ENCODE results near the gene VPS11.
A peak's percentile ranks its signal among the peaks of the same experiment; 100 is the strongest.

The VPS11 gene

DNA sequence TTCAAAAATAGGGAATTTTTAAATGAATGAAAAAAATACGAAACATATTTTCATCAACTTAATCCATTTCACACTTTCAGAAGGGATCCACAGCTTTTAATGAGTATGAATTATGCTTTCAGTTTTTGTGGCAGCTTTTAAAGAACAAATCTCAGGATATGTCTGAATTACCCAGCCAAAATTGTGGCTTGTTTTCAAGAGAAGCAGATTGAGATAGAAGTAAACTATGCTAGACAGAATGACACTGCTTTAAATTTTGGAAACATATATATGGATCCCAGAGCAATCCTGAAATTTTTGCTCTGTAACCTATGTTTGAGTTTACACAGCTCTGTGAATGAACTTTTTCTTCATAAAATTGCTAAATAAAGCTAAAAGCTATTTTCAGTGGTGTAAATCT lies 51.3 kb downstream of the VPS11 start:
- DNase-seq (ENCODE audit: extremely low read depth in 1 of 2, low read depth in 1 of 2), result no peak

DNA sequence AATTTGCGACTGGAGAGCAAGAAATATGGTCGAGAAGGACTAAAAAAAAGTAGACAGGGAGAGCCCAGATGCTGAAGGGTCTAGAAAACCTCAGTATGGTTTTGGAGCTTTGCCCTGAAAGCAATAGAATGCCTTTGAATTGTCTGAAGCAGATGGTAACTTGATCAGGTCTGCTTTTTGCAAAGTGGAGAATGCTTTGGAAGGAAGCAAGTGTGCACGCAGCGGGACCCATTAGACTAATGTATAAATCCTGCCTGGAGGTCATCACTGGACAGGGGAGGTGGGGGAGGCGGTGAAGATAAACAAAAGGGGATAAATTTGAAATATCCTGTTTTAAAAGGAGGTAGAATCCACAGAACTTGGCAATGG lies 53.0 kb downstream of the VPS11 start:
- no peak for DNase-seq (ENCODE audit: extremely low read depth in 1 of 2, low read depth in 1 of 2)

DNA sequence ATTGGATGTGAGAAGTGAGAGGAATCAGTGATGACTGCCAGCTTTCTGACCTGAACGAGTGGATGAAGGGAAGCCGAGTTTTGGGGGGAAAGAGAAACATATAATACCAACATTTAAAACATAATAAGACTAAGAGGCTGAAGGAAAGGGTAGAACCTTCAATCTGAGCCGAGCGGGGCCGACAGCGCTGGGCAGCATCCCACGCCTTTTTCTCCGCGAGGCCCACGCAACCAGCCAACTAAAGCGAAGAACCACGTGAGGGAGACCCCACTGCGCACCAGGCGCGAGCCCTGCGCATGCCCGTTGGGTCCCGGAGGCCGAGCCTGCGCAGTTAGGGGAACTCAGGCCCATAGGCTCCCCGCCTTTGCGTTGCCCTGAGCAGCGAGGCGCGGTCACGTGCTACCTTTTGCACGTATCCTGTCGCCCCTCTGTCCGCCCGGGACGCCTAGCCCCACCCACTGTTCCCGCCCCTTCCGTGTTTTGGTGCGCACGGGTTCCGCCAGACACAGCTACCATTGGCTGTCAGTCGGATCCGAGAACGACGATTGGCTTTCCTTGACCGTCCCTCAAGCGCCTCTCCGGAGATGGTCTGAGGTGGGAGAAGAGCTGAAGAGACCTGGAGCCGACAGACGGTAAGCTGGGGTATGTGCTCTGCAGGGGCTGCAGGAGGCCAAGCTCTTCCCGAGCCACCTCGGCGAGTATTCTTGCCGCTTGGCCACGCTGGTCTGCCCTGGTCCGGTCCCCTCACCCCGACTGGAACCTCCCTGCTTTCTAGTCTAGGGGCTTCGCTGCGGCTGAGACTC lies 53.6 kb downstream of the VPS11 start, which contains the start of gene HINFP:
Gene HINFP, plus strand, starts transcription at position 573 of the 803 bp plus-strand sequence. CDS start 5,365 bp downstream, outside the sequence.
- DNase-seq (ENCODE audit: extremely low read depth in 1 of 2, low read depth in 1 of 2), result peak; percentile 99

DNA sequence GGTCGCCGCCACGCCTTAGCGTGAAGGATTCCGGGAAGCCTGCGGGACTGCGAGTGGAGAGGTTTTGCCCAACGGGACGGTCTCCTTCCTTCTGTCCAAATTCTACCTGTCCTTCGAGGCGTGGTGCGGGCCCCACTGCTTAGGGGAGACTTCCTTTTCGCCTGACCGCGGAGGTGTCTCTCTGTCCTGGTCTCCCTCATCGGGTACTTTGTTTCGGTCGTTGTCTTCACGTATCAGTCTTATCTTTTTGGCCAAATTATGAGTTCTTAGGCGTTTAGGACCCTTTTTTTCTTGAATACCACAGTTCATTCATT lies 54.1 kb downstream of the VPS11 start:
- DNase-seq (ENCODE audit: extremely low read depth in 1 of 2, low read depth in 1 of 2), result no peak

DNA sequence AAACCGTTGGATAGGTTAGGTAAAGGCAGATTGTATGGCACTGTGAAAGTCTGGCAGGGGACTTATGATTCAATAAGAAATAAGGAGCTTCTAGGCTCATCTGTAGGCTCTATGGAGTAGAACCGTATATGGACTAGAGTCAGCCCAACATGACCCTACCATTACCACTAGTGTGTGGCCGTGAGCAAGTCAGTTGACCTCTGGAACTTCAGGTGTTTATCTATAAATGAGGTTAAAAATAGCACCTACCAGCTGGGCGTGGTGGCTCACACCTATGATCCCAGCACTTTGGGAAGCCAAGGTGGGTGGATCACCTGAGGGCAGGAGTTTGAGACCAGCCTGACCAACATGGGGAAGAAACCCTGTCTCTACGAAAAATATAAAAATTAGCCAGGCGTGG lies 58.2 kb downstream of the VPS11 start:
- no peak for DNase-seq (ENCODE audit: extremely low read depth in 1 of 2, low read depth in 1 of 2)

DNA sequence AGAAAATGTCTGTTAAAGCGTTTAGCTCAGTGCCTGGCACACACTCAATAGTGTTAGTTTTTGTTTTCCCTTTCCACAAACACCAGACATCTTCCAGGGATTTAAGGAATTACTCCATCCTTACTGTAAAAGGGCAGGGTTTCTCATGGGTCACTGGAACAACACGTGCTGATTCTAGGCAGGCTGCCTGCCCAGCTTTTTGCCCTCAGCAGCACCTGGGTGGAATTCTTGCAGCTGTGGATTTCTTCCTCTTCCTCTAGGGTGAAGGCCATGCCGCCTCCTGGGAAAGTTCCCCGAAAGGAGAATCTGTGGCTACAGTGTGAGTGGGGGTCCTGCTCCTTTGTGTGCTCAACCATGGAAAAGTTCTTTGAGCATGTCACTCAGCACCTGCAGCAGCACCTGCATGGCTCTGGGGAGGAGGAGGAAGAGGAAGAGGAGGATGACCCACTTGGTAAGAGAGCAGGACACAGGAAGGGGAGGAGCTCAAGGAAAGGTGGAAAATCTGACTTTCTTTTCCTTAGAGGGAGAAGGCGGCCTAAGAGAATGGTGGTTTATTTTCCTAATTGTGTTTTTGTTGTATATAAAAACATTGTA lies 59.2 kb downstream of the VPS11 start:
- DNase-seq (ENCODE audit: extremely low read depth in 1 of 2, low read depth in 1 of 2), result no peak

DNA sequence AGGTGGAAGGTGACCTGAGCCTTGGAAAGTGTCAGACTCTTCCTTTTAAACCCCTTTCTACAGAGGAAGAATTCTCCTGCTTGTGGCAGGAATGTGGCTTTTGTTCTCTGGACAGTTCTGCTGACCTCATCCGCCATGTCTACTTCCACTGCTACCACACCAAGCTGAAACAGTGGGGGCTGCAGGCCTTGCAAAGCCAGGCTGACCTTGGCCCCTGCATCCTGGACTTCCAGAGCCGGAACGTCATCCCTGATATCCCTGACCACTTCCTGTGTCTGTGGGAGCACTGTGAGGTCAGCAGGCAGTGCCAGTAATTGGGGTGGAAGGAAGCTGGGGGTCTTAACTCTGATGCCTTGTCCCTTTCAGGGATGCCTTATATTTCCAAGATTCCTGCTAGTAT lies 63.0 kb downstream of the VPS11 start:
- DNase-seq (ENCODE audit: extremely low read depth in 1 of 2, low read depth in 1 of 2), result no peak
